GM04503 (cell line): ENCODE results near the gene GTF2A1.

Source experiments
- DNase-seq: peaks from one replicate; pipeline ENCODE4 v3.0.0-alpha.2; 2012; ENCODE audit warnings: low read depth

Gene GTF2A1

DNA sequence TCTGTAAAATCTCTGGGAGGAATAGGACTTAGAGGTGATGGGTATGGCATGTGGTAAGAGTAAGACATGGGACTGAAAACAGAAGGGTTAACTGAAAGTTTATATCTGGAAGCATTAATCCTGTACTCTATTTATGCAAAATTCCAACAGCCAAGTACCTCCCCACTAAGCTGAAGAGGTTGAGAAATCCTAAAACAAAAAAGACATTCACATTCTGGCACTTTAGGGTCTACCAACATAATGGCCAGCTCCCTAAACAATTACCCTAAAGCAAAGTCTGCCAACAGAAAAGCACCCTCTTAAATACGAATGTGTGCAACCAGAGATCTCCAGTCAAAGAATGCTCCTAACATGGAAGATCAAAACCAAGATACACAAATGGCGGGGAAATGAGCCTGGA lies 87.4 kb downstream of the GTF2A1 start:
- no peak for DNase-seq

DNA sequence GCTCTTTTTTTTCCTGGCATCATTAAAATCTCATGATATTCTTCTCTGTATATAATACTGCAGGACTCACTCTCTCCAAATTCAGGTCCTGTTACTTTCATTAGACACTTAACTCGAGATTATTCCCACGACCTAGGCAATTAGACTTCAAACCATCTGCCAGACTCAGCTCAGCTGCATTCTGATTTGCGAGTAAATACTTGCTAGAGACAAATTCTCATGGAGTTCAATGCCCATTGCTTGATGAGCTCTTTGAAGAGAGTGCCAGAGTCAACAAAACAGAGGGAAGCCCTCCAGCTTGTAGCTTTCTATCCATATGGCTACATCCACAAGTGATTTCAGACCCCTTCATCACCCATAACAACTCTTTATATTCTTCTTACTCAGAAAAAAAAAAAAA lies 88.3 kb downstream of the GTF2A1 start:
- no peak for DNase-seq

DNA sequence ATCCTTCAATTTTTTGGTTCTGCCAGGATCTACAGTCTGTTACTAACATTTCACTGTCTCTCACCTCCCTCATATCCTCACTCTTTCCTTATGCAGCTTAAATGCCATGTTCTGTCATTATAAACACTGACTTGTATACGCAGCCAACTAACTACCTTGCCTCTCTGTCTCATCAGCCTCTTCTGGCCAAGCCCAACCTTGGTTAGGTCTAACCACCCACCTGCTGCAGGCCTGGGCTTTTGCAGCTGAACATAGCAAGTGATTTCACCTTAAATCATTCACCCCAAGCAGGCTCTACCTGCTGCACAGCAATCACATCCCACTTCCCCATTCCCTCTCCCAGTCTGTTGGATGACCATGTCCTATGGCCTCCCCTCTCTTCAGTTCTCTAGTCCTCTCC lies 91.5 kb downstream of the GTF2A1 start:
- no peak for DNase-seq

DNA sequence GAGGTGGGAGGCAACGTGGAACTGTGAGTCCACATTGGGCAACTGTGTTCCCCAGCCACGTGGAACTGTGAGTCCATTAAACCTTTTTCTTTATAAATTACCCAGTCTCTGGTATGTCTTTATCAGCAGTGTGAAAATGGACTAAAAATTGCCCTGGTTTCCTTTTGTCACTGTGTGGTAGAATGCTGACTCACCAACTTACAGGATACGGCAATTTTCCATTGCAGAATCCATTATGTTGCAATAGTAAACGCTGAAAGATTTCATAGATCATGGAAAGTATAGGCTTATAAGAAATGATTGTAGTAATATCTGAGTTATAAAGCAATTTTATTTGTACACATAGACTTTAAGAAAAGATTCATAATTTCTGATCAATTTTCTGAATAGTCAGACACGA lies 93.0 kb downstream of the GTF2A1 start:
- no peak for DNase-seq

DNA sequence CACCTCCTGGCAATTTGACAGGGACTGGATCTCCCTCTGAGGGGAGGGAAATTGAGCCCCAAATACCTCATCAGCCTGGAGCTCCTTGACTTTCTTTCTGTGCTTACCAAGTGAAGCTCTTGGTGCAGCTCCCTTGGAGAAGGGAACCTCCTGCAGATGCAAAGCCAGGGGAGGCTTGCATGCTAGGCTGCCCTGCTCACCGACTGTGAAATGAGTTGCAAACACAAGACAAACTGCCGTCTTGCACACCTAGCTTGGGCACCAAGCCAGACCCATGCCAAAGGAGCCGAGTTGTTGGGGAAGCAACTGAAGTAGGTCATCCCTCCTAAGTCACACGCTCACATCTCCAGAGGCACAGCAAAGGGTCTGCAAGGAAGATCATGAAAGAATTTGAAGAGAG lies 95.2 kb downstream of the GTF2A1 start:
- no peak for DNase-seq
